Measurements from ENCODE around the gene DNAJC15.

DNAJC15 gene

GRCh38 chr13:43107780-43108179 lies 84.4 kb downstream of the DNAJC15 start:
- H3K27ac ChIP-seq = no peak overlapping the region
- ChIA-PET POLR2A (ENCODE audit: low non-redundant PET) (no interaction called here), CTCF (interaction anchor here (0.5 kb wide), 1 partner anchor 98 kb away, joined by 3 read pairs; no protein-coding TSS in a partner anchor)
- TF ChIP-seq CTCF (conservative IDR thresholded peaks at IDR 0.05; ENCODE audit: low read depth) = no peak
- no peak for DNase-seq (ENCODE audit: low spot score)

GRCh38 chr13:43110036-43110435 lies 86.7 kb downstream of the DNAJC15 start:
- H3K27ac ChIP-seq = no peak overlapping the region
- no peak for TF ChIP-seq CTCF (conservative IDR thresholded peaks at IDR 0.05; ENCODE audit: low read depth)
- POLR2A ChIA-PET (ENCODE audit: low non-redundant PET) = no interaction called here
- CTCF ChIA-PET = no interaction called here
- DNase-seq (ENCODE audit: low spot score) = no peak

GRCh38 chr13:43110658-43111057 lies 87.3 kb downstream of the DNAJC15 start:
- no peak for DNase-seq (ENCODE audit: low spot score)
- CTCF ChIA-PET = interaction anchor here (0.7 kb wide), 1 partner anchor 609 kb away, joined by 3 read pairs; no protein-coding TSS in a partner anchor
- POLR2A ChIA-PET (ENCODE audit: low non-redundant PET) = no interaction called here
- no peak for TF ChIP-seq CTCF (conservative IDR thresholded peaks at IDR 0.05; ENCODE audit: low read depth)
- no peak overlapping the region for H3K27ac ChIP-seq

GRCh38 chr13:43111559-43112400 lies 88.4 kb downstream of the DNAJC15 start:
- DNase-seq (ENCODE audit: low spot score) = no peak
- CTCF ChIA-PET = interaction anchor here (0.6 kb wide), 1 partner anchor 54 kb away, joined by 3 read pairs; no protein-coding TSS in a partner anchor
- TF ChIP-seq CTCF (conservative IDR thresholded peaks at IDR 0.05; ENCODE audit: low read depth) = no peak
- POLR2A ChIA-PET (ENCODE audit: low non-redundant PET) = no interaction called here
- no peak overlapping the region for H3K27ac ChIP-seq

- no peak for DNase-seq (ENCODE audit: low spot score)
- CTCF ChIA-PET = interaction anchor here (0.5 kb wide), 1 partner anchor 430 kb away, joined by 3 read pairs; no protein-coding TSS in a partner anchor
- H3K27ac ChIP-seq = no peak overlapping the region
- TF ChIP-seq CTCF (conservative IDR thresholded peaks at IDR 0.05; ENCODE audit: low read depth) = no peak
- POLR2A ChIA-PET (ENCODE audit: low non-redundant PET) = no interaction called here
These were observed 90.2 kb downstream of the DNAJC15 start for GRCh38 chr13:43113603-43114002.

GRCh38 chr13:43114504-43114903 lies 91.1 kb downstream of the DNAJC15 start:
- TF ChIP-seq CTCF (conservative IDR thresholded peaks at IDR 0.05; ENCODE audit: low read depth) = no peak
- no peak for DNase-seq (ENCODE audit: low spot score)
- ChIA-PET CTCF (no interaction called here), POLR2A (ENCODE audit: low non-redundant PET) (no interaction called here)
- H3K27ac ChIP-seq = no peak overlapping the region
